NCI-H2196 treated with DMSO at 0.1 percent for 48 hours (cell line): ENCODE results near the gene GRK2.
A peak's percentile ranks its signal among the peaks of the same experiment; 100 is the strongest.

Source experiments
- DNase-seq: peaks from one replicate; lab custom pipeline; 2025; ENCODE audit not compliant: unreplicated experiment; lab: John Stamatoyannopoulos, UW

Gene GRK2

DNA sequence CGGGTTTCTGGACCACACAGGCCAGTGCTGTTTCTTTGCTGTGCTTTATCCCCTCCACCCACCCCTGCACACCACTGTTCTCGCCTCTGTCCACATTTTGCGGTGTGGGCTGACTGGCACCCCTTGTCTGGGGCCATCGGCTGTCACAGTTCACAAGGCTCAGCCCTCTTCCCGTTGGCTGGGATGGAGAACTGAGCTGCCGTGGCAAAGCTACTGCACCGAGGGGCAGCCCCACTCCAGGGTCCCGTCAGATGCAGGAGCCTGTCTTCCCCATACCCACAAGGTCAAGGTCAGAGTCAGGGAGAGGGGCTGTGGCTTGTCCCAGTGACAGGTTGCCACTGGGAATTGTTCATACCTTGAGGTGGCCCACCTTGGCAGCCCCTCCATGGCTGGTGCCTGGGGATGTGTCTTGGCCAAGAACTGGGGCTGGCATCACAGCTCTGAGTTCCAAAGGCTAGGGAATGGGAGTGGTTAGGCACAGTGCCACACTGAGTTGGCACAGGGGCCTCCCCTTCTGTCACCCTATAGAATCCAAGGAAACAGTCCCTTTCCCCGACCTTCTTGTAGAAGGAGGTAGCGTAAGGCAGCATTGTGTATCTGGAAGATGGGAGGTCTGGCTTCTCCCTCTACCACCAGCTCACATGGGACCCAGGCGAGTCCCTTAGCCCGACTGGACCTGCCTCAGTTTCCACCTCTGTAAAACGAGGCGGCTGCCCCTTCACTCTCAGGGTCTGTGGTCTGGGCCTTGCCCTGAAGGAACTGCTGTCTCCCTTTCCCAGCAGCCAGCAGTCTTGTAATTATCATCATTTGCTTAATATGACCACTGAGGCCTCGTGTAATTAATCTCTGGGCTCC is 3.4 kb downstream of the GRK2 start:
- DNase-seq: no peak

- DNase-seq: no peak
Observed at GRCh38 chr11:67270256-67271204, 4.3 kb downstream of the GRK2 start.

DNA sequence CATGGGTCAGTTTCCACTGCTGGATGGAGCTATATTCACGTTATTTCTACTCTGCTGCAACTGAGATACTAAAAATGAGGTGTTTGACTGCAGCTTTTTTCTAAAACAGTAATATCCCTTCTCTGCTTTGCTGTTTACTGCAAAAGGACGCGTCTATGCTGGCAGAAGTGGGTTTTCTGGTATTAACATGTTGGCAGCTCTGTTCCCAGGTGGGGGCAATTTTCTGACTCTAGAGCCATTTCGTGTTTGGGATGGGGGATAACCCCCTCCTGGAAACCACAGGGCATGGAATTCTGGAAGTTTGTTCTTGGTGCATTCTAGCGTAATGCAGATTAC is 4.9 kb downstream of the GRK2 start:
- DNase-seq: no peak

- no peak for DNase-seq
Observed at GRCh38 chr11:67271541-67272284, 5.4 kb downstream of the GRK2 start.

- DNase-seq: no peak
Observed at GRCh38 chr11:67272327-67273259, 6.3 kb downstream of the GRK2 start.

GRCh38 chr11:67273260-67273990 is 7.2 kb downstream of the GRK2 start:
- no peak for DNase-seq

DNA sequence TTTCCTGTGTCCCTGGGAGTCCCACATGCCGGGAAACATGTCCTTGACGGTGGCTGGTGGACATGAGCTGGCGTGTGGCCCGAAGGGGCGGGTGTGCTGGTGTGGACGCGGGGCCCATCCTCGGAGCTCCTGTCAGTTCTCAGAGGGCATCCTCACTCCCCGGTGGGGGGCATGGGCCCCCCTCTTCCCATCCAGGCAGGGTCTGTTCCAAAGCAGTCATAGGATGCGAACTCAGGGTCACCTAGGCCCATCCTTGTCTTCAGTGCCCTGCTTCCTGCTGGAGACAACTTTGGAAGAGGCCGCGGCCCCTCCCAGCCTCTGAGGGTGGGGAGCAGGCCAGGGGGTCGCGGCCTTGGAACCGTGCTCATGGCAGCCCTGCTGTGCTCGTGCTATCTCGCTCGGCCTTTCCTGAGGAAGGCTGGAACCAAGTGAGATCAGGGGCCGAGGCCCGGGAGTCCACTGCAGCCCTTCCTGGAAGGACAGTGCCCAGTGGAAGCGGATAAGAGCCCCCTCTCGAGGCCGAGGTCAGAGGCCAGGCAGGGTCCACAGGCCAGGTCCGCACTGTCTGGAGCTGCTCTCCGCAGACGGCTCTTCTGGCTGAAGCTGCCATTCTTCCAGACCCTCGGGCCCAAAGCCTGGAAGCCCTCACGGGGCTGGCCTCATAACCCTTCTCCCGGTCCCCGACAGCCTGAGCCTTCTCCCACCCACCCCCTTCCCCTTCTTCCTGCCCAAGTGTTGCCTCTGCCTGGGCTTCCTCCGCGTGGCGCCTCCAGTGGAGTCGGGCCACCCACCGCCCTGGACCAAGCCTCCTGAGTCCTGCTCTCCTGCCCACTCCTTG is 8.7 kb downstream of the GRK2 start:
- DNase-seq: no peak

DNA sequence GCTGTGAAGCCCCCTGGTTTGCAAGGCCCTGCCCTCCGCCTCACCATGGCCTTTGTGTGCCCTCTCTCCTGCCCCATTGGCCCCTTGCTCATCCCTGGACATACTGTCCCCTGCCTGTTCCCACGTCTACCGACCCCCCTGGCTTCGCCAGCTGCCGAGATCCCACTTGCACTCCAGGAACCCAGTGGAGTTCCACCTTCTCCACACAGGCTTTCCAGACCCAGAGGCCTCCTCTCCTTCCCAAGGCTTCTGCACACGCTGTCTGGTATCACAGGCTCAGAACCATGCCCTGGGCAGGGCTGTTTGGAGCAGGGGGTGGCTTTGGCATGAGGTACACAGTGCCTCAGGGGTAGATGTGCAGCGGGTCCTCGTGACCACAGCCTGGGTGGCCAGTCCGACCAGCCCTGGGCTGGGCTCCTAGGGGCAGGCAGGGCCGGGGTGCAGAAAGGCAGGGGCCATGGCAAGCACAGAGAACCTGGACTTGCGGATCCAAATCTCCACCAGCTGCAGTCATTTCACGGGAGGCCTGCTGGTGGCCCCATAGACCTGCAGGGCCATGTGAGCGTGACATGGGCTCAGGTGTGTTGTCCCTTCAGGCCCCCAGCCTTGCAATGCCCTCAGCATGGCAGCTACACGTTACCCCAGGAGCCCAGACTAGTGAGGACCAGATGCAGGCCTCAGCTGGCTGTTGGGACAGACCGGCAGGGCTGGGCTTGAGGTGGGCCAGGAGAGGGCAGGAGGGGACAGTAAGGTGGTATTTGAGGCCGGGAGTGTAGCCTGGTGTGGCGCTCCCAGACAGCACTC is 9.5 kb downstream of the GRK2 start:
- DNase-seq: no peak

DNA sequence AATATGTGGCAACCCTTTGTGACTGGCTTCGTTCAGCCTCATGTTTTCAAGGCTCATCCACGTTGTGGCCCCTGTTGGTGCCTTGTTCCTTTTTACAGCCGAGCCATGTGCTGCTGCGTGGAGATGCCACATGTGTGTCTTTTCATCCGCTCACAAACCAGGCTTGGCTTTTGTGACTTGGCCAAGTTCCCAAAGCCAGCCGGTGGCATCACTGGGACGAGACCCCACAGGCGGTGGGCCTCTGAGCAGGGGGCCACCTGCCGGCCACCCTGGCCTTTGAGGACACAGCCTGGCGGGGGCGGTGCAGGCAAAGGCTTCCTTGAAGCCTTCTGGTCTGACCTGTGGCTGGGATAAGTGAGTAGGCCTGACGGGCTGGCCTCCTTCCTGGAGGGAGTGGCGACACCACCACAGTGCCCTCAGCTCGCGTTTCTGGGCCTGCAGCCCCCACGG is 10.5 kb downstream of the GRK2 start:
- no peak for DNase-seq

- peak; percentile 80 for DNase-seq
Observed at GRCh38 chr11:67277231-67277961, 11.1 kb downstream of the GRK2 start.

GRCh38 chr11:67278135-67278938 is 12.1 kb downstream of the GRK2 start:
- no peak for DNase-seq

GRCh38 chr11:67278939-67279588 is 12.8 kb downstream of the GRK2 start:
- no peak for DNase-seq

DNA sequence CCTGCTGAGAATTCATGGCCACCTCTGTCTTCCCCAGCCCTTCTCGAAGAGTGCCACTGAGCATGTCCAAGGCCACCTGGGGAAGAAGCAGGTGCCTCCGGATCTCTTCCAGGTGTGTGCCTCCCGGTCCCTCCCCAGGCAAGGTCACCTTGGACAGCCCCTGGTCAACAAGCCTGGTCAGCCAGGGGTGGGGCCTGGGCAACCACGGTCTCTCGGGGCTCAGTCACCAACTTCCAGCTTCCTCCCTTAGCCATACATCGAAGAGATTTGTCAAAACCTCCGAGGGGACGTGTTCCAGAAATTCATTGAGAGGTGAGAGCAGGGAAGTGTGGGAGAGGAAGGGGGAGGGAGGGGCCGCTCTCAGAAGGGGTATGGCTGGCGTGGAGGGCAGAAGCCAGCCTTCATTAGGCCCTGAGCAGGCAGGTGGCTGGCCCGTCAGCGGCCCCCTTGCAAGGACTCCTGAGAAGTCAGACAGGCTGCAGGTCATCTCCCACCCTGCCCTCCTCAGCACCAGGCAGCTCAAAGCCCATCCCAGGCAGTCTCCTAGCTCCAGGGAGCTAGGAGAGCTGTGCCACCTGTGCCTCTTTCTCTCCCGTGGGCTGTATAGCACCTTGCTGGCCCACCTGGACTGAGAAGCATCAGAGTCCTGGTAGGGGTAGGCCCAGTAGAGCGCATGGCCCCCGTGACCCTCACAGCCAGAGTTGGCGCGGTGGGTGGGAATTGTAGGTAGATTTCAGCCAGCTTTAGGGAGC is 13.5 kb downstream of the GRK2 start:
- no peak for DNase-seq

DNA sequence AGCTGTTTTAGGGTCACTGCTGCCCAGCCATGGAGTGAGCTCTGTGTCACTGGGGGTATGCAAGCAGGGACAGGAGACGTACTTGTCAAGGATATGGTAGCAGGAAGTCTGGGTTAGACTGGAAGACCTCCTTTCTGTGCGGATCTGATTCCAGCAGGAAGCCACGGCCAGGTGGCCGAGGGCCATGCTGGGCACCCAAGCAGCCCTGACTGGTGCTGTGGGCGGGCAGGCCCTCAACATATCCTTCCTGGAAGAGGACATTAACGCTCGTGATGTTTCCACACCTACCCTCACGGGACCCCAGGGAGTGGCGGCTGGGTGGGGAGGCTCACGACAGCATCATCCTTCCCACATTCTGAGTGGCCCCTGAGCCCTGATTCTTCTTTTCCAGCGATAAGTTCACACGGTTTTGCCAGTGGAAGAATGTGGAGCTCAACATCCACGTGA is 14.1 kb downstream of the GRK2 start:
- DNase-seq: no peak
